T-helper 9 cell (primary cell): ENCODE results near the gene POLR3E.

ENCODE experiments used
- DNase-seq: peaks from one replicate; pipeline ENCODE4 v3.0.0-alpha.2; 2020

Gene POLR3E

DNA sequence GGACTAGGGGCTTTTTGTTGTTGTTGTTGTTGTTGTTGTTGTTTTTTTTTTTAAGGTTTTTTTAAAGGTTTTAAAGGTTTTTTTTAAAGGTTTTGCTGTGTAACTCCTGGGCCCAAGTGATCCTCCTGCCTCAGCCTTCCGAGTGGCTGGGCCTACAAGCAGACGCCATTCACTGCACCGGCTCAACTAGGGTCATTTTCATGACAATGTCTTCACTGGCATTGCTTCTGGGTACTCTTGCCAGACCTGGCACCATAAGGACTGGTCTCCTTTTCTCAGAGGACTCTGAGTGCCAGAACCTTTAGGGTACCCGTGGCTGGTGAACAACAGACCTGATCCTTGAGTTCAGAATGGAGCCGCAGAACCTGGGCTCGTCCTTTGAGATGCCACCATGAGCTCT lies 20.4 kb downstream of the POLR3E start:
- DNase-seq, result no peak

DNA sequence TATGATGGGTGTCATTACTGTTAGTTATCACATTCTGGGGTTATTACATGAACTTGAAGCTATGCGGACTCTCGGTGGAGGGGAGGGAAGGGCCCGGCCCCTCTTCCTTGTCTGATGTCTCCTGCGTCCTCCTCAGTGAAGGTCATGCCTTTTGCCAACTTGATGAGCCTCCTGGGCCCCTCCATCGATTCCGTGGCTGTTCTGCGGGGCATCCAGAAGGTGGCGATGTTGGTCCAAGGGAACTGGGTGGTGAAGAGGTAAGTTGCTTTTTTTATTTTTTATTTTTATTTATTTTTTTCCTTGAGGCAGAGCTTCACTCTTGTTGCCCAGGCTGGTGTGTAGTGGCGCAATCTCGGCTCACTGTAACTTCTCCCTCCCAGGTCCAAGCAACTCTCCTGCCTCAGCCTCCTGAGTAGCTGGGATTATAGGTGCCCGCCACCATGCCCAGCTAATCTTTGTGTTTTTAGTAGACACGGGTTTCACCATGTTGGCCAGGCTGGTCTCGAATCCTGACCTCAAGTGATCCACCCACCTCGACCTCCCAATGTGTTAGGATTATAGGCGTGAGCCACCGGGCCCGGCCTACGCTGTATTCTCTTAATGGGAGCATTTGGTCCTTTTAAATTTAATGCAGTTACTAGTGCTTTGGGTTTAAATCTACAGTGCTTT lies 21.6 kb downstream of the POLR3E start:
- DNase-seq, result peak; percentile 65

DNA sequence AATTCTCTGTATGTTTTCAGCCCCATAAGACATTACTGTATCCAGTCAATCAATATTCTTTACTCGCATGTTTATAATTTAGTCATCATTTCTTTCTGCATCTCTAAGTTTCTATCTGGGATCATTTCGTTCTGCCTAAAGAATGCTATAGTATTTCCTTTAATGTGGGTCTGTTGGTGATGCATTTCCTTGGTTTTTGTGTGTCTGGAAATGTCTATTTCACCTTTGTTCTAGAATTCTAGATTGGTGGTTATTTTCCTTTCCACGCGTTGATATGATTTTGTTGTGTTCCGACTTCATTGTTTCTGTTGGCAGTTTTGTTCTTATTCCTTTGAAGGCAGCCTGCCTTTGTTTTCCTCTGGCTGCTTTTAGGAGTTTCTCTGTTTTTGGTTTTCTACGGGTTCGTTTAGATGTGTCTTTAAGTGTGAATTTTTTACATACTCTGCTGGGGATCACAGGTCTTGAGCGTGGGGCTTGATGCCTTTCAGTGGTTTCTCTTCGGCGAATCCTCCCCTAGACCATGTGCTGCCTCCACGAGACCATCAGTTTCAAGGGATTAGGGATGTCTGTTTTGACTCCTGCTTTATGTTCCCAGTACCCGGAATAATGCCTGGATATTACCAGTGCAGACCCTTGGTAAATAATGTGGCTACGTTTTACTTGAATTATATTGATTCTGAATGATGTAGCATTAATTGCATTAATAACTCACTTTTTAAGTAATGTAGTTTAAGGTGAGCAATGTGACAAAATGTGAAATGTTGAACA lies 23.5 kb downstream of the POLR3E start:
- no peak for DNase-seq

DNA sequence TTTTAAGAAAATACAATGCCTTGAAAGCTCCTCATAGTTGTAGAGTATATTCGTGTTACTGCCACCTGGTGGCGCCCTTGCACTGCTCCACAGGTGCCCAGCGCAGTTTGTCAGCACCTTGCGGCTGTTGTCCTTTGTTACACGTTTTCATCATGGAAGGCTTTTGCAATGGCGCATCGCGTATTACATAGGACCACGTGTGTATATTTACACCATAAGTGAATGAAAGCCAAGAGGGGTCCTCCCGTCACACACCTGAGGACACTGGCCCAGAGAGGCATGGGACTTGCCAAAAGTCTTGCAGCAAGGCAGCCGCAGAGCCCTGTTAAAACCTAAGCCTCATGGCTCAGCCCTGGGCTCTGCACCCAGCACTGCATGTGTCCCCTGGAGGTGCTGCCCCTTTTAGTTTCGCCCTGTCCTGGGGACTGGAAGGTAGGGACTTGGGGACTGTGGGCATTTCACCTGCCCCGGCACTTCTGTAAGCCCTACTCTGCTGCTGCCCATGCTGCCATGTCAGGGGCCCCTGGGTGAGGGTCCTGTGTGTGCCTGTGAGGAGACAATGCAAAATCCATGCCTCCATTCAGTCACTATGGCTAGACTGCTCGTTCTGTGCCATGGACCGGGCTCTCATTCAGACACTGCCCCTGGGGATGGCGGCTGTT lies 24.3 kb downstream of the POLR3E start:
- peak; percentile 62 for DNase-seq

- no peak for DNase-seq
These were observed 24.8 kb downstream of the POLR3E start for GRCh38 chr16:22322021-22322471.

DNA sequence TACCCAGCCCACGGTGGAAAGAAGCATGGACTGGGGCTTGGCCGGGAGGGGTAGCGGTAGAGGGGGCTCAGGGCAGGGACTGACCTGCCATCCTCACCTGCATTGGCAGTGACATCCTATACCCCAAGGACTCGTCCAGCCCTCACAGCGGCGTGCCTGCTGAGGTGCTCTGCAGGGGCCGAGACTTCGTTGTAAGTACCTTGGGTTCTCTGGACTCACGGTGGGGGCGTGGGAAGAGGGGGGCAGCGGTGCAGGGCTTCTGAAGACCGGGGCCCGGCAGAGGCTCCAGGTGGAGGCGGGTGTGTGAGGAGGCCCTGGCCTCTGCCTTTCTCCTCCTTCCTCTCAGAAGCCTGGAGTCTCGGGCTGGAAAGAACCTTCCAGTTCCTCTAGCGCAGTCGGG lies 25.5 kb downstream of the POLR3E start:
- no peak for DNase-seq

DNA sequence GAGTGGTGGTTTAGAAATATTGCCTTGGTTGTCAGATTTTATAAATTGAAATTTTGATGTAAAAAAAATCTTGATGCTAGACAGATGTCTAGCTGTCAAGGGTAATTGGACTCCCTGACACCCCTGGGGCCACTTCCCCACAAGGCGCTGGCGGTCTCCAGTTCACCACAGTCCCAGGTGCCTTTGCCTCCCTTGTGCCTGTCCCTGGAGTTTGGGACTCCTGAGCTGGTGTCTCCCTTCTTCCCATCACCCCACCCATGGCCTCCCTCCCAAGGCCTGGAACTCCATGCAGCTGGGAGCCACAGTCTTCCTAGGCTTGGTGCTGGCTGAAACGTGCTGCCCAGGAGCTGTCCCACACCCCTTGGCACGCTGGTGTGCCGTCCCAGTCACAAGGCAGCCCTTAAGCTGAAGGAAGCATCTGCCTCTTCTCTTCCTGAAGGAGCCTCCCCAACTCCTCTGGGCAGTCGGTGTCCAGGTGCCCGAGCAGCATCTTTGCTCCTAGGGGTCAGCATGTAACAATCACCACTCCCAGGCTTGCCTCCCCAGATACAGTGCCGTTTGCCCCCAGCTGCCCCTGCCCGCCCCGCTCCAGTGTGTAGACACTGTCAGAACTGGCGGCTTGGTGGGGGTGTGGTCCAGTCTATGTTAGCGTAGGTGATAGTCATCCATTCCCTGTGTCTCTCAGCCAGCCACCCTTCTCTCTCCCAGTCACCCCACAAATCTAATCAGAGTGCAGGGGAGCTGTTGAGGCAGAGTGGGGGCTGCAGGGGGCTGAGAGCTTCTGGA lies 26.2 kb downstream of the POLR3E start:
- no peak for DNase-seq

DNA sequence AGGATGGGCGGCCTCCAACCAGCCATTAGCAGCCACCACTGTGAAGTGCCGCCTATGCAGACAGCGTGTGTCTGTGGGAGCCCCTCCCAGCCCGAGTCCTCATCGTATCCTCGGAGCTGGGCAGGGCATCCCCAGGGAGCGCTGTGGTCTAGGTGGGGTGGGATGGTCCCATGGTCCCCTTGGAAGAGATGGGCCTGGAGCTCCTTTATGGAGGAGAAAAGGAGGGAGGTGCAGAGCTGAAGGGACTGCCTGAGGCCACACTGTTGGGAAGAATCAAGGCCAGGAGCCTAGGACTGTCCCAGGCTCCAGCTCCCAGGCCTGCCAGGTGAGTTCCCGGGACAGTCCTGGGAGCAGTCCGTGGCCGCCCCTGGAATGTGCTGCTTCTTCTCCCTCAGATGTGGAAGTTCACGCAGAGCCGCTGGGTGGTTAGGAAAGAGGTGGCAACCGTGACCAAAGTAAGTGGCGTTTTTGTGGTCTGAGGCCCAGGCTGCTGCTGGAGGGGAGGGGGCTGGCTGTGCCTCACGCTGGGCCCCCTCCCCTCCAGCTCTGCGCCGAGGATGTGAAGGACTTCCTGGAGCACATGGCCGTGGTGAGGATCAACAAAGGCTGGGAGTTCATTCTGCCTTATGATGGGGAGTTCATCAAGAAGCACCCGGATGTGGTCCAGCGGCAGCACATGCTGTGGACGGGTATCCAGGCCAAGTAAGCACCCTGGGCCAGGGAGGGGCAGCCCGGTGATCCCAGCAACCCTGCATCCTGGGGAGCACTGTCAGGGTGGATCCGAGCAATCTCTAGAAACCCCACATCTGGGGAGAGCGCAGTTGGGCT lies 27.0 kb downstream of the POLR3E start:
- no peak for DNase-seq

DNA sequence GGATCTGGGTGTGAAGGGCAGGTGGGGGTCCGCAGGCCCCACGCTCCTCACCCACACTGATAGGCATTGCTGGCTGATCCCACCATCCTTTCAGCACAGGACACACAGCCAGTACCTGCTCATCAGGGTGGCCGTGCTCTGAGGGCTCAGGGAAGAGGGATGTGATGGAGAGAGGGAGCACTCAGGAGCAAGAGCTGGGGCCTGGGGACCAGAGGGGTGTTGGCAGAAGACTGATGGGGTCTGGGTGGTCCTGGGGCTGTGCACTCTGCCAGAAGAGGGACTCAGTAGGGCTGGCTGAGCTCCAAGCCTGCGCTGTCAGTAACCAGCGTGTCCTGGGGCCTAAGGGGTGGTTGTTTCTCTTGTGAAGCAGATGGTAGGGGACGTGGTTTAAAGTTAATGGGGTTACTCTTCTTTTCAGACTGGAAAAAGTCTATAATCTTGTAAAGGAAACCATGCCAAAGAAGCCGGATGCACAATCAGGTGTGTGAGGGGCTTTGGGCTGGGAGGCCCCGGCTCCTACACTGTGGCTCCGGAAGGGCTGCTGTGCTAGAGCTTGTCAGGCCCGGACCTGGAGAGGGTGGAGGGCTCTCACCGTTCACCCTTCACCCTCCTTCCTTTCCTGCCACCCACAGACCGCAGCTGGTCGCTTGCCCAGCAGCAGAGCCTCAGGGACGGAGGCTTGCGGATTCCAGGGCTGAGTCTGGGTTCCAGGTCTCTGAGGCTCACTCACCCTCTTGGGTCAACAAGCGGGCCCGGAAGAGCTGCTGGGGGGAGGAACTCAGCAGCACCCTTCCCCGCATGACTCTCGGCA lies 27.8 kb downstream of the POLR3E start:
- DNase-seq, result no peak

GRCh38 chr16:22325598-22326368 lies 28.6 kb downstream of the POLR3E start:
- no peak for DNase-seq

DNA sequence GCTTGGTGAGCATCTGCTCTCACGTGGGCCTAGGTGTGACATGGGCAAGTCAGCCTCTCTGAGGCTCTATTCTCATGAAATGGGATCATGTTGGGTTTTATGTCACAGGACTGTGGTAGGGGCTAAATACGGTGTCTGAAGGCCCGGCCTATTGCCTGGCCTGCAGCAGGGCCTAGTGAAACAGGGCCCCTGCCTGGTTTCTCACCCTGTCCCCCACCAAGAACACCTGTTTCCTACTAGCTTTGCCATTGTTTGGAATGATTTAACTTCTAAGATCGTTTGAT lies 29.1 kb downstream of the POLR3E start:
- no peak for DNase-seq

- DNase-seq, result no peak
These were observed 29.7 kb downstream of the POLR3E start for GRCh38 chr16:22326771-22327445.

DNA sequence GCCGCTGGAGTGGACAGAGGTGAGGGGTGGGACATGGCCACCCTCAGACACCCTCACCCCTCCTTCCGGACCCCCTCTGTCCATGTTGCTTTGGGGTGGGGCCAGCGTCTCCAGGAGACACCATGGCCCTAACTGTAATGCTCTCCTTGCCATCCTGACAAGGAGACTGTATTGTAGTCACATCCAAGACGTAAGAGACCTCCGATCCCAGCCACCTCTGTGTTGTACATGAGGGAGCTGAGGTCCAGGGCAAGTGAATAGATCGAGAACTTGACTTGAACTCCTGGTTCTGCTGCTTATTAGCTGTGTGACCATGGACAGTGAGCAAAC lies 30.2 kb downstream of the POLR3E start:
- no peak for DNase-seq

DNA sequence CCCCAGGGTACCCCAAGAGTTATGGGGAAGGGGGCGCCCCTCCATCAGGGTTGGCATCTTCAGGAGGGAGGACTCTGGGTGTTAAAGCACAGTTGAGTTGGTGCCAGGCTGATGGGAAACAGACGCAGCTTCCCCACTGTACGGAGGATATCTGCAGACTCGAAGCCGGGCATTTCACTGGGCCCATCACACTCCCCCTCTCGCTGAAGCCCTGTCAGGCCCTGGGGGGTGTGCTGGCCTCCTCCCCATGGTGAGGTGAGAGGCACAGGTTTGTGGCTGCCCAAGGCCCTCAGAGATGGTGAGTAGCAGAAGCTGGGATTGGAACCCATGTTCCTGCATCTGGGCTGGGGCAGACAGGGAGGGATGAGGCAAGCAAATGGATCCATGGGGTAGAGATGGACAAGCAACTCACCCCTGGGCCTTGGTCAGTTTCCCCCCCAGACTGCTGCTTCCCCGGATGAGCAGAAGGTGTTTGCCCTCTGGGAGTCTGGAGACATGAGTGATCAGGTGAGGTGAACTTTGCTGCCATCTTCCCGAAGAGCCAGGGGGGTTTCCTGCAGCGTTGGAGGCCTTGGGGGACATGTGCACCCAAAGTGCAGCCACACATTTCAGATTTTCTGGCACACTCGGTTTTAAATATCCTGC lies 31.0 kb downstream of the POLR3E start:
- no peak for DNase-seq

GRCh38 chr16:22329199-22329695 lies 32.0 kb downstream of the POLR3E start:
- no peak for DNase-seq

DNA sequence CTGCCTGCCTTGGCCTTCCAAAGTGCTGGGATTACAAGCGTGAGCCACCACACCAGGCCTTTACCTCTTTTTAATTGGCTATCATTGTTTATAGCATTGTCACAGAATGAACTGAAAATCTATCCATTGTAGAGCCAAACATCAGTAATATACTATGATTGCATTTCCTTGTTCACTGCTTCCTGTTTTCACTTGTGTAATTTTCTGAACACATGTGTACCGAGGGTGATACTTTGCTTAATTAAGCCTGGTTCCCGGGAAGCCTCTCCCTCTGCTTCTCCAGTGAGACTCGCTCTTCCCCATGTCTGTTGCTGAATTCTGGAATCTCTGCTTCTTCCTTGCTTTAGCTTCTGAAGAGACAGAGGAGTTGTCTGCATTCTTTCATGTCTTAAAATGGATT lies 33.1 kb downstream of the POLR3E start:
- no peak for DNase-seq

GRCh38 chr16:22333457-22333994 lies 36.3 kb downstream of the POLR3E start:
- no peak for DNase-seq

GRCh38 chr16:22335668-22336246 lies 38.5 kb downstream of the POLR3E start:
- DNase-seq, result no peak

DNA sequence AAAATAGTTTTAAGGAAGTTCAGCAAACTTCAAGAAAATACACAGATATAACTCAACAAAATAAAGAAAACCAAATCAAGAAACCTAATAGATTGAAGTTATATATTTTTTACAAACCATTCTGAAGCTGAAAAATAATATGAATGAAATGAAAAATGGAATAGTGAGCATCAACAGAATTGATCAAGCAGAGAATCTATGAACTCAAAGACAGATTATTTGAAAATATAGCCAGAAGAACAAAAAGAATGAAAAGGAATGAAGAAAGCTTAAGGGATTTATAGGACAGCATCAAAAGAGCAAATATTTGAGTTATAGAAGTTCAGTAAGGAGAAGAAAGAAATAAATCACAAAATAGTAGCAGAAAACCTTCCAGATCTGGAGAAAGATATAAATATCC lies 39.4 kb downstream of the POLR3E start:
- DNase-seq, result no peak
